ENCODE measurements around the gene MAMLD1.

The MAMLD1 gene

DNA sequence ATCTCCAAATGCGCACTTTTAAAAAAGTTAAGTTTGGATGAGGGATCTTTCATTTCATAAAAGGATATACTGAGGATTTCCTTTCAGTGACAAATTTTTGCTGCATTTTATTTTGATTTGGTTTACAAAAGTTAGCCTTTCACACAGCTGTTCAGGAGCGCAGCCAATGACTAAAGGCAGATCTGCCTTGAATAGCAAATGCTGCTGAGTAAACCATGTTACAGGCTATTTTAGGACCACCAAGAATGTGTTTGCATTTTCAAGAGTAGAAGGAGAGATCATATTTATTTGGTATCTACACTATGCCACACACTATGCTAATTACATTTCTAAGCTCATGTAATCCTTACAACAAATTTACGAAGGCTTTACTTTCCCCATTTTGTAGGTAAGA is 92.1 kb downstream of the MAMLD1 start:
- DNase-seq (ENCODE audit: low read depth in 1 of 2, low spot score in 1 of 2): no peak

DNA sequence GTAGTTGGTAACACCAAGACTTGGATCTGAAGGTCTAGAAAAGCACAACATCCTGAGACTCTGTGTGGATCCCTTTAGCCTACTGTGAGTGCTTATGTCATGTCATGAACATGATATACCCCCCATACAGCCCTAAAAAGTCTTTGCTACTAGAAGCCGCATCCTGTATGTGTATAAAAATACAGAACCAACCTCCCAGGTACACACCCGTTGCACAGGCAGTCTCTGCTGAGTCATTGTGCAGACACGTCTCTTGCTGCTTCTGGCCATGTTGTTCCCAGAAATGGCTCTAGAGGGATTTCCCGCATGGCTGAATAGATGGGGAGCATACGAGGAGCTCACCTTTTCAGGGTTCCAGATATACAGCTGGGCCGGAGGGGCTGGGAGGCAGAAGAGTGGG is 93.3 kb downstream of the MAMLD1 start:
- DNase-seq (ENCODE audit: low read depth in 1 of 2, low spot score in 1 of 2): no peak

DNA sequence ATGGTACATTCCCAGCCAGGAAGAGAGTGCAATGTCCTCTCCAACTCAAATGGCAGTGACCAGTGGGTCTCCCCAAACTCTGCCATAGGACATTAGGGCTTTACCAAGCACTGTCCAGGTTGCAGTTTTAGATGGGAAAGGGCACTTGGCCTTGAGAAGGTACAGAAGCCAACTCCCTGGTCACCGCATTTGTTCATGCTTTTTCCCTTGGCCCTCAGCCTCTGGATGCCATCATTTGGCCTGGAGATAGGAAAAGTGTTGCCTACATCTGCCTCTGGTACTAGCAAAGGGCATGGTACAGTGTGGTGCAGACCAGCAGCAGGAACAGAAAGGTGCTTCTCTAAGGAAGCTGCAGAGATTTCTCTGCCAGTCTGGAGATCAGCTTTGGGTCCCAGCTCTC is 93.8 kb downstream of the MAMLD1 start:
- no peak for DNase-seq (ENCODE audit: low read depth in 1 of 2, low spot score in 1 of 2)

DNA sequence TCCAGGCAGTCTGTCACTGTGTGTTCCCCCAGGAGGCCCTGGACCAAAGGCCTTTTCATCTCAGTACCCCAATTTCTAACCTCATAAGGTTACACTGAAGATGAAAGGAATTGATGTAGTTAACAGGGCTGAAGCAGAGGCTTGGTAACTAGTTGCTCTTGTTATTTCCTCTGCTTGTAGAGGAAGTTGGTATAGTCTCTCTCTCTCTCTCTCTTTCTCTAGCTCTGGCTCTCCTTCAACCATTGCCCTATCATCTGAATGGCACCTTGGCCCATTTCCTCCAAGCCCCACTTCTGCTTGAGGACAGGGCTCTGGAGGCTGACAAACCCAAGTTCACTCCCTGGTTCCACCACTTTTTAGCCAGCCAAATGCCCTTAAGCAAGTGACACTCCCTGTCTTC is 96.1 kb downstream of the MAMLD1 start:
- no peak for DNase-seq (ENCODE audit: low read depth in 1 of 2, low spot score in 1 of 2)

DNA sequence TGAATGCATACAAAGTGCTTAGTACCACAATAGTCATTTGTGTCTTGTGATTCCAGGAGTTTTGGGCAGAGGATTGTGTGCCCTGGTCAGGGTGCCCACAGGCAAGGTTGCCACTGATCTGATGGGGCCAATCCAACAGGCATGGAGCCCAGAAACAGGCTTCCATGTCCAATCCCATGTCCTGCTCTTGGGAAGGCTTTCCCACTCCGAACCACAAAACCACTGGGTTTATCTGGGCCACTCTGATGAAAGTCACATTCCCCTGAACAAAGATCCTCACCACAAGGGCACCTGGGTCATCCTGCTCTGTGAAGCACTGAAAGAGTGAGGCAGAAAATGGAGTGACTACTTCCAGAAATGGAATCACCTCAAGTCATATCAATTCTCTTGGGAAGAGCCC is 96.9 kb downstream of the MAMLD1 start:
- no peak for DNase-seq (ENCODE audit: low read depth in 1 of 2, low spot score in 1 of 2)

DNA sequence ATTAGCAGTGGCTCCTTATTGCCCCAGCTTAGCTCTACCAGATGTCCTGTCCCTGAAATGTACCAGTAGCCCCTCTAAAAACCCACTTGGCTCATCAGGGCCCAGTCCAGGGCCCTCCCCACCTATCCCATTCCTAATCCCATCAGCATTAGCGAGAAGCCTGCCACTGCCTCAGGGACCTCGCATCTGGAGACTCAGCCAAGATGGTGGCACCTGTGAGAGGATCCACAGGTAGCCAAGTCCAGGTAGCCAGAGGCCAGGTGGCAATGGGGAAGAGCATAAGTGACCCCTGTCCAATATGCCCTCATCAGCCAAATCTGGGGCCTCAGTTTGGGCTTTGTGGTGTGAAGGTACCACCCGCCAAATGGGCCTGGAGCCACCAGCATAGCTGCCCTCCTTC is 97.7 kb downstream of the MAMLD1 start:
- no peak for DNase-seq (ENCODE audit: low read depth in 1 of 2, low spot score in 1 of 2)

DNA sequence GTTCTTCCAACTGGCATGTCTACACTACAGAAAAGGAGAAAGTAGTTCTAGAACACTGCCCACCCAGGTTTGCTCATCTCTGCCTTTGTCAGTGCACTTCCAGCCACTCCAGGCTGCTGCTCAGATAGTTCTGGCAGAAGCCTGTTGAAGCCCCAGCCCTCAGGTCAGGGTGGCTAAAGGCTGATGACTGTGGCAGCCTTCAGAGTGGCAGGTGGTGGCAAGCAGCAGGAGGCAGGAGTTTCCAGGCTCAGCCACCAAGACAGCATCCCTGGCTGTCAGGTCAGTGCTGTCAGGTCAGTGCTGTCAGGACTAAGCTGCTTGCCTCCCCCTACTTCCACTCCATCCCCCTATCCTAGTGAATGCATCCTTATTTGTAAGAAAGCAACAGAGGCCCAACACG is 100.4 kb downstream of the MAMLD1 start:
- DNase-seq (ENCODE audit: low read depth in 1 of 2, low spot score in 1 of 2): no peak

DNA sequence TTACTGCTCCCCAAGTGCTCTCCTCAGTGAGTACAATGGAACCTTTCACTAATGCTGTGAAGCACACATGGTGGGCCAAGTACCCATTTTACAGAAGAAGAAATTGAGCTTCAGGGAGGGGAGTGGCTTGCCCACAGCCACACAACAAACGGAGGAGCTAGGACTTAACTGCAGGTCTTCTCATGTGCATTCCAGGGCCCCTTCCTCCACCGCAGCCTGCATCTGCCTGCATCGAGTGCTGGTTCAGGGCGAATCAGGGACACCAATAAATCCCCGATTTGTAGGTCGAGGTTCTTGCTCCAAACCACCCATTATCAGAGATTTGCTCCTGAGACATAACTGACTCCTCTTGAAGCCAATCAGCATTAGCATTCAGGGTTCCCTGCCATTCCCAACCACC is 100.9 kb downstream of the MAMLD1 start:
- DNase-seq (ENCODE audit: low read depth in 1 of 2, low spot score in 1 of 2): no peak

DNA sequence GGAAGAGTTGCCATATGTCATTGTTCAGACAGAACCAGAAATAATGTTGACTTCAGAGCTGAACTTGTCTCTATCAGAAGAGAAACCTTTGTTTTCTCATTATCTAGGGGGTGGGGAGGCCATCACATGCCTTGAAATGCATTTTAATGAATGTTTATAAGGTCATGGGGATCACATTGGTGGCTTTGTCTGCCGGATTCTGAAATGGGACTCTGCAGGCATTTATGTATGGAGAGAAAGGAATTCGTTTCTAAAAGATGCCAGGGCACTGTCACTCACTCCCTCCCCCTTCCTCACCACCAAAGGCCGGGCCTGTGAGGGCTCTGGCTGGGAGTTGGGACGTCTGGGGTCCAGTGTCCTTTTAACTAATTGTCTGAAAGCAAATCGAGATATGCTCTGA is 102.2 kb downstream of the MAMLD1 start:
- DNase-seq (ENCODE audit: low read depth in 1 of 2, low spot score in 1 of 2): no peak

DNA sequence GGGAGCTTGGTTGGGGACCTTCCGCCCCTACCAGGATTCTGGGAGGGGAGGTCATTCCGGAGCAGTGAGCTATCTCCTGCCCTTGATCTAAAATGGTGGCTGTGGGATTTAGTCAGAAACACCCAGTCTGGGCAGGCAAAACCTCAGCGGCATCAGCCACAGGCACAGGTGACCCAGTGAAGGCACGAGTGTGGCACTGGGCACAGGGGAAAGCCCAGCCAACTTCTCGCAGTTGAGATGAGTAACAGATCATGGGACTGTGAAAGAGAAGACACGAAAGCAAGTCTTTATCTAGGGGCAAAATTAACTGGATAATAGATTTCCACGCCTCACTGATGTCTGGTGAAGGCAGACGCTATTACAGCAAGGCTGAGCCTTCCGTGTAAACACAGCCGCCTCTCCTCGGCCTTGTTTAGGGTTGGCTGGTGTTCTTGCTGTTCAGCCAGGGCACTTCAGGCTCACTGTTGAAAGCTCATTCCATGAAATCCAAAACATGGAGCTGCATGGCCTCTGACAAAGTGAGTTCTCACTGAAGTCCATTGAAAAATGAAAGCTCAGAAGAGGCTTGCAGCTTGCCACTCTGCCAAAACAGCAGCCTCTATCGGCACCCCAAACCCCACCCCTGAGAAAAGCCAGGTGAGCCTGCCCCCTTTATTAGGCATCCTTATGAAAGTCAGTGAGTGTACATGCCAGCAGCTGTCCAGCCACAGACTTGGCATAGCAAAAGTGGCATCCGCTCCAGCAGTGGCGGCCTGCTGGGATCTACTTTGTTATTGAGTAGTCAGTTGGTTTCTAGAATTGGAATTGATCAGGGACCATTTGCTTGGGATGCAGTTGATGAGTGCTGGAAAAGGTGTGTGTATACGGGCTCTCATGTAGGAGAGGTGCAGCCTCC is 103.0 kb downstream of the MAMLD1 start:
- no peak for DNase-seq (ENCODE audit: low read depth in 1 of 2, low spot score in 1 of 2)

DNA sequence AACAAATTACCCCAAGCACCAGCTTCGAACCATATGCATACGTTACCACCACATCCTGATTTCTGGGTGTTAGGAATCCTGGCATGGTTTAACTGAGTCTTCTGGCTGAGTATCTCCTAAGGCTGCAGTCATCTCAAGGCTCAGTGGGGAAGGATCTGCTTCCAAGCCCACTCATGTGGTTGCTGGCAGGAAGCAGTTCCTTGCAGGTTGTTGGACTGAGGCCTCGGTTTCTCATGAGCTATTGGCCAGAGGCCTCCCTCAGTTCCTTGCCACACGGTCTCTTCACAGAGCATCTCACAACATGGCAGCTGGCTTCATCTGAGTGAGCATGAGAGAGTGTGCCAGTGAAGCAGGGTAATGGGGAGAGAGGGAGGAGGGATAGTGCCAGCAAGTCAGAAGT is 109.2 kb downstream of the MAMLD1 start:
- DNase-seq (ENCODE audit: low read depth in 1 of 2, low spot score in 1 of 2): no peak

DNA sequence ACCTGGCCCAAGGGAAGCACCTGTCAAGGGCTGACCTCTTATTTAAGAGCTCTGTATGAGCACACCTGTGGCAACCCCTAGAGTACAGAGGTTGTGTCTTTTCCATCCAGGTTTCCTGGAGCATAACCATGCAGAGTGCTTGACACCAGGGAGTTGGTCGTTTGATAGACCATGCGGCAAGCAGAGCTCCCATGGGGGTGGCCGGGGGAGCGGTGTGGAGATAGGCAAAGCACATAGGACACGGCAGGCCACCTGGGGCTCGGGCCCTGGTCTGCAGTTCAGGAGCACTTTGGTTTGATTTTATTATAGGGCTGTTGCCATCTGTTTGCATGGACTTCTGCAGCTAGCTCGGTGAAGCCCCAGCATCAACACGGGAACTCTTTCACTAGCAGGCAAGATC is 110.3 kb downstream of the MAMLD1 start:
- no peak for DNase-seq (ENCODE audit: low read depth in 1 of 2, low spot score in 1 of 2)

DNA sequence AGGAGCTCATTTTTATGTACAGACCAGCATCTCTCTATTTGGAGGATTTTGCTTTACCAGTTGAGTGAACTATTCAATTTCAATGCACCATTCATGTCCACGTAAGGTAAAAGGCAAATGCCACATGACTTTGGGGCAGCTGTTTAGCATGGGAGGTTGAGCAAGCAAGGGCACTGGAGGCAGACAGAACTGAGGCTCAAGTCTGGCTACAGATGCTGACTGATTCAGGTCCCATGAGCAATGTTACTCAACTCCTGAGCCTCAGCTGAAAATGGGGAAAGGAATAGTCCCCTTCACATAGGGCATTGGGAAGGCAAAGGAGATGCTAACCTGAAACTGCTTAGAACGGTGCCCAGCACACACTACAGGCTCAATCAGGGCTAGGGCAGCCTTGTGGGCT is 112.3 kb downstream of the MAMLD1 start:
- no peak for DNase-seq (ENCODE audit: low read depth in 1 of 2, low spot score in 1 of 2)

DNA sequence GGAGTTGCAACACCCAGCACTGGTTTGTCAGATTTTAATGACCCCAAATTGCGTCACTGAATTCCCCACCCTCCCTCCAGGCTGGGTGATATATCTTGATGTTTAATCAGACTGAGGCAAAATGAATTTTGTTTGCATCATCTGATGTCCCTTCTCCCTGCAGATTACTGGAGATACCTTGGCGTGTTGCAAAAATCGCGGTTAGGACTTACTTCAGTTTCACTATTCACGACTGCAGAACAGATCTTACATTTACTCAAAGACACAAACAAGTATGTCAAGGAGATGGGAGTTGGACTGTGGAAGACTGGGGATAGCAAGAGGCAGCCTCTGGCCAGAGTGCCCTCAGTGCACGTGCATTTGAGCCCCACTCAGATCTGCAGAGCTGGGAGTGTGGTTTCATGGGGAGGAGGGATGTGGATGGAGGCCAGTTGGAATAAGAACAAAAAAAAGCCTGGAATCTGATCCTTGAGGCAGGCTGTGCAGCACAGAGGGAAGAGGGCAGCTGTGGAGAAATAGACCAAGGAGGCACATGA is 113.1 kb downstream of the MAMLD1 start:
- DNase-seq (ENCODE audit: low read depth in 1 of 2, low spot score in 1 of 2): no peak

DNA sequence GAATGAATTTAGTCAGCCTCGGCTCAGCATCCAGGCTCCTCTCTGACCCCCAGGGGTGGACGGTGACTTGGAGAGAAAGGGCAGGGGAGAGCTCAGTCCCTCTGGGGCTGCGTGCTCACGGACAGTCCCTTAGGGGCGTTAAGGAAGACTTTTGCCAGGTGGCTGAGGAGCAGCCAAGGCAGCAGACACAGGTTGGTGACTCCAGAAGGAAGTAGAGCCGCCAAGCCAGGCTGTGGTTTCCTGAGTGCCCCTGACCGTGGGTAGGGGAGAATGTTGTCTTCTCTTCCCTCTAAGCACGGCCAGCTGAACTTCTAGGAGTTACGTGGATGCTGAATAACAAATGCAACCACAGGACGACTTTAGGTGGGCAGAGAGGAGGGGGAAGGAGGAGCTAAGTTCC is 114.3 kb downstream of the MAMLD1 start:
- DNase-seq (ENCODE audit: low read depth in 1 of 2, low spot score in 1 of 2): no peak

DNA sequence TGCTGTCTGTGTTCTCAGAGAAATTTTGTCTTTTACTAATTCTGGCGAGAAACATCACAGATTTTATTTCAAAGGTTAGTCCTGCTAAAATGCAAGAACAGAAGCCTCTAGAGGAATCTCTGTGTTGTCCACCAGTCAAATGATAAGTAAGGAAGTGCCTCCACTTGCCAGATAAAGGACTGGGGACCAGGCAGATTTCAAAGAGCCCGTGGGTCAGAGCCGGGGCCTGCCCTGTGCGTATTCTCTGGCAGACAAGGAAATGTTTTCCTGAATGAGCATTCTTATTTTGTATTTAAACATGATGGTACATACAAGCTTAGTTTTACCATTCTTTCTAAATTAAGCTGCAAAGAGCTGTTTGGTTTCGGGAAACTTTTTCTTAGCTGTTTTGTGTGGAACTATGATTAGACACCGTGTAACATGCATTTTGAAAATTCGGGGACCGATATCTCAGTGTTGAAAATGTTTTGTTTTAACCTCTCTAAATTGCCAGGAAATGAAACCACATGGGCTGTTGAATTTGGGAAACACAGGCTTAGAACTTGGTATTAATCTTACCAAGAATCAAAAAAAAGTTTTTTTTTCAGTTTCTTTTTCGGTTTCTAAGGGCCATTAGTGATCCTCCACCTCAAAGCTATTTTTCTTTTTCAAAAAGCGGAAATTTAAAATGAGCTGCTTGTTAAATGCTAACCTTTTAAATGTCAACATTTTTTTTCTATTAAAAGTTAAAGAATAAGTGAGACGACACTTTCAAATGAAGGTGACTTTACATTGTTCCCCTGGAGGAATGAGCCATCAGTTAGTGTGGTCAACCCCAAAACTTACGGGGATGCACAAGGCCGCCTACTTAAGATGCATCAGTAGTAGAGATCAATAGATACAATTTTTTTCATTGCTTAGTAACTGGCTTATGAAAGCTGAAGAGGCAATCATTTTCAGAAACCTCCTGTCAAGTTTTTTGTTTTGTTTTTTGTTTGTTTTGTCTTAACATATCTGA is 115.7 kb downstream of the MAMLD1 start:
- DNase-seq (ENCODE audit: low read depth in 1 of 2, low spot score in 1 of 2): no peak

DNA sequence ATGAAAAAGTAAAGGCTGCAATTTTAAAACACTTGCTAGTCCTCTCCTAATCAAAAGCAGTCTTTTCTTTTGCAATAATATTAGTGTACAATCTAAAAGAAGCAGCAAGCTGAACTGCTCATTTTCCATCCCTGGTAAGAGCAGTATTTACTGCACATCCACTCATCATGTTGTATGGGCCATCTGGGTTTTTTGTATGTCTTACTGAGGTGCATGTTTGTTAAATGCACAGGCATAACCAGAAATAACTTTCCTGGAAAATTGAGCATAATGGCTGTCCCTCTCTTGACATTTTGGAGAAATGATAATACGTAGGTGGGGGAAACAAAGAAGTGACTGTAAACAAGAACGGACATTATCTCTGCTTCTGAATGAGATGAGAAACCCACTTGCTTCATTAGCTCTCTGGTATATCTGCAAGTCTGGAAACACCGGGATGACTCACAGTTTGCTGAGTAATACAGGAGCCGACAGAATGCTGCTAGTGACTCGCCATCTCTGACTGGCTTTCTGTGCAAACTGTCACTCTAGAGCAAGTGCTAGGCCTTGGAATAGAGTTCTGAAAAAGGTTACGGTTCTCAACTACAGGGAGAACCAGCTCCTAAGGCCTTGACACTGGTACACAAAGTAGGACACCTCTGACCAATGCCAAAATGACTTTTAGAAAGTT is 119.6 kb downstream of the MAMLD1 start:
- peak in 1 of 2 donors; percentile 3 for DNase-seq (ENCODE audit: low read depth in 1 of 2, low spot score in 1 of 2)

DNA sequence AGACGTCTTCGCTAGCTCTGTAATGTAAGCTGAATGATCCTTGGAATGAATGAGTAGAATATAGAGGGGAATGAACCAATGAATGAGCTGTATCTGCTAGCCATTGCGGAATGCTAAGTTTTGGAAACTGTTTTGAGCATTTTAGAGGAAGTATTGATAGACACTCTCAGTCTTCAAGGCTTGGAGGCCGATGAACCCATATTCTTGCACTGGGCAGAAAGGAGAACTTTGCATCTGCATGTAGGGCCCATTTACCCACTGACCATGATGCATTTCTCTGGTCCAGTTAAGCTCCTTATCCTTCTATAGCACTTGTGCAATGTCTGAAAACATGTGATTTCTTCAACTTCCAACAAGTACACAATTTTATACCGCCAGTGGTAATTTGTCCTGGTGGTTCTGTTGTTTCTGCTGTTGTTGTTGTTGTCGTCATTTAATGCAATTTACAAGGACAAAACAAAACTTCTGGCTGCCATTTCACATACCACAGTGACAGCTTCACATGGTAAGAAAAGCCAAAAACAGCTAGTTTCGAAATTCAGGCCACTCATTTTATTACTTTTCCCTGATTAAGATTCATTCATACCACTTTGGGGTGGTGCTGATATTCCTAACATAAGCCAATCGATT is 120.4 kb downstream of the MAMLD1 start:
- no peak for DNase-seq (ENCODE audit: low read depth in 1 of 2, low spot score in 1 of 2)

DNA sequence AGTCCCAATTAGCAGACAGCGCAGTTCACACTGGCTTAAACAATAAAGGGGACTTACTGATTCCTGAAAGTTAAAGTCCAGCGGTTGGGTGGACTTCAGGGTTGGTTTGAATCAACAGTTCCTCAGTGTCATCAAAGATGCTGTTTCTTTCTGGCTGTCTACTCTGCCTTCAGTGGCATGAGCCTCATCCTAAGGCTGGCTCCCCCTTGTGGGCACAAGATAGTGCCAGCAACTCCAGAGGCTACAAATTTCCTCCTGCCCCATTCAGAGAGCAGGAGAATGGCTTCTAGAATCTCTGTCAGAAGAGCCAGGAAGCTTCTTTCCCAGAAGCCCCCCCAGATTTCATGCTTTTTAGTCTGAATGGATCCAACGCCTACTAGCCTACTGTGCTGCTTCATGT is 122.9 kb downstream of the MAMLD1 start:
- DNase-seq (ENCODE audit: low read depth in 1 of 2, low spot score in 1 of 2): peak in 1 of 2 donors; percentile 16

DNA sequence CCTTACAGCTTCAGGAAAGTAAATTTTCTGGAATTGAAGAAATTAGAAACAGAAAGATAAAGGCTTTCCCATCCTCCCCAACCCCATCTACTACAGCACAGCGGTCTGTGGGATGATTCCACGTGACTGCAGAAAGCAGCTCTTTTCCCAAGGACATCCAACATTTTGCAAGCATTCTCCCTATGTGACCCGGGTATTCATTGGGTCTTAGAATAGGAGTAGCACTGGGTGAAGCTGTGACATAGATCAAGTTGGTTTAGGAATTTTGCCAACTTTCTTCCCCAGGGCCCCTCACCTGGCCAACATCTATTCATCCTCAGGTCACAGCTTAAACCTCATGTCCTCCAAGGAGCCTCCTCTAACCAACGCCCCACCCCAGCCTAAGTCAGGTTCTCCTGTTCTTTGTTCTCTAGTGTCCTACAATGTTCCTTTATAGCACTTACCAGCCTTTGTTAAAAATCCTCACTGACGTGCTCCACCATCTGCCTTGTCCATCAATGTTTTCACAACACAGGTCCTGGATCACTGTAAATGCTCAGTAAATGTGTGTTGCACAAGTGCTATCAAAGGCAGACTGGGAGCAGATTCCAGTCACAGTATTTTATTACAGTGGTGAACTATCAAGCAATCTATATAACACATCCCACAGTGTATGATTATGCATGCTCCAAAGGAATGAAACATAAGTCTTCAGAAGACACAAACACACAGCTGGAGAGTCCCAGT is 124.4 kb downstream of the MAMLD1 start:
- no peak for DNase-seq (ENCODE audit: low read depth in 1 of 2, low spot score in 1 of 2)
